ENCODE measurements around the gene DDX52.
A peak's percentile ranks its signal among the peaks of the same experiment; 100 is the strongest.
"Not testable (repeated sequence)": the region's sequence is repeated elsewhere in the genome, so short reads cannot be mapped to it uniquely, and the experiment has no call there.

Gene DDX52

DNA sequence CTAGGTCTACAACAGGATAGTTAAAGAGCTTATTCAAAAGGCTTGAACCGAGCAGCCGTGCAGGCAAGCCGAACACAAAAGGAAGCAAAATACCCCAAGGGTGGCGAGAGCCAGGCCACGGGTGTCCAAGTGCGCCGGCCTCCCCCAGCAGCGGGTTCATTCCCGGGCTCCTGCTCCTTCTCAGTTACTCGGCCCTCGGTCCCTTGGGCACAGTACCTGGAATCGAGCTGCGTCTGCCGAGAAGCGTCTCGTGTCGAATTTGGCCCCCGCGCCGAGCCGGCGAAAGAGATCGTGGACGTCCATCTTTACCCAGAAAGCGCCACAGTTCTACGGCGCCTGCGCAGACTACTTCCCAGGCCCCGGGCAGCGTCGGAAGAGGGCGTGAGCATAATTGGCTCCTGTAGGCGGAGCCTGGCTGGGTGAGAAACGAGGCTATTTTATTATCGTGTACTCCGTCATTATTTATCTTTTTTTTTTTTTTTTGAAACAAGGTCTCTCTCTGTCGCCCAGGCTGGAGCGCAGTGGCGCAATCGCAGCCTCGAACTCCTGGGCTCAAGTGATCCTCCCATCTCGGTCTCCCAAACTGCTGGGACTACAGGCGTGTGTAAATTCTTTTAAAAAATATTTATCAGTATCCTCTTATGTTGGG is at the start of gene DDX52:
DDX52 (minus strand) TSS at position 329 of the 649 bp plus-strand sequence; CDS start at position 303, 26 bp downstream.
- DNase-seq = peak; percentile 94

GRCh38 chr17:37691807-37692206 is 48.6 kb upstream of the DDX52 start:
- DNase-seq = no peak

DNA sequence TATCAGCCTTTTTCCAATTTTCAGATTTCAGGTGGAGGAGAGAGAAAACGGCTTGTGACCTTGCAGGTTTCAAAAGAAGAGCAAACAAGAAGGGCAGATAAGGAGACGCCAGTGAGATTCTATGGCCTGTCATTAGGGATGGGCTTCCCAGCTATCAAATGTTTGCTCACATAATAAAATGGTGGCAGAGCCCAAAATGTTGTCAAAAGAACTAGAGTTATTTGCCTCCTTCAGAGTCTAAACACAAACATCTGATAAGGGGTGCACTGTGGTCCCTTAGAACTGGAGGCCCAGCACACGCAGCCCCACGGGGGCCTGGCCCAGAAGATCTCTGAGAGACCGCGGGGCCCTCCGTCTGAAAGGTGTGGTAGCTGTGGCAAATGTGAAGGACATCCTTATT is 46.1 kb upstream of the DDX52 start:
- DNase-seq = no peak

- no peak for DNase-seq
Observed at GRCh38 chr17:37683454-37683984, 40.3 kb upstream of the DDX52 start.

GRCh38 chr17:37682007-37682406 is 38.8 kb upstream of the DDX52 start:
- DNase-seq = no peak

GRCh38 chr17:37679995-37680394 is 36.7 kb upstream of the DDX52 start:
- not testable (repeated sequence) for DNase-seq

DNA sequence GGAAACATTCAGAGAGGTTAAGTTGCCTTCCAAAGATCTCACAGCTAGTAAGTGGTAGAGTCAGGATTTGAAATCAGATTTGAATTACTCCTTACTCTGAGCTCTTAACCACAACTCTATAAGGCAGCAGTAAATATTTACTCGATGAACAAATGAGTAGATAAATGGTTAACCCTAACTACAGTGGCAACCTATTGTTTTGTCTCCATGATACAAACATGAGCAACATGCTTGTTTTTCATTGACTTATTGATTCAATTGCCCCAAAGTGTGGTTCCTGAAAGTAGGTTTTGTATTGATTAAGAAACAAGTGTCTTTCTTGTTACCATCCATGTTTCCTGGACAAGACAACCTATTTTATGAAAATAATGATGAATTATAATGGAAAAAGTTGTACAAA is 34.8 kb upstream of the DDX52 start:
- no peak for DNase-seq

DNA sequence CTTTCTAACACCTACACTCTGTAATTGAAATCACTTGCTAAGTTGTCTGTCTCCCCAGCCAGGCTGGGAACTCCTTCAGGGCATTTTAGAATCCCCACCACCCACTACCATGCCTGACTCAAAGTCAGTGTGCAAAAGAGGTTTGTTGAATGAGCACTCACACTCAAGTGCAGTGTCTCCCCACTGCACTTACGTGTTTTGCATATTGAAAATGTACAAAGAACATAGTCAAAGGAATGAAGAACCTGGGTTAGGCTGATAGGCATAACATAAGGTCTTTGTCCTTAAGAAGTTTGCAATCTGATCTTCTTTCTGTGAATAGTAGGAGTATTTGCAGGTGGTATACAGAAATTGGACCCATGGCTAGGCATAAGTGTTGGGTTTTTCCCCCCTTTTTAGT is 33.8 kb upstream of the DDX52 start:
- DNase-seq = no peak

GRCh38 chr17:37676115-37676925 is 33.1 kb upstream of the DDX52 start:
- DNase-seq = no peak

DNA sequence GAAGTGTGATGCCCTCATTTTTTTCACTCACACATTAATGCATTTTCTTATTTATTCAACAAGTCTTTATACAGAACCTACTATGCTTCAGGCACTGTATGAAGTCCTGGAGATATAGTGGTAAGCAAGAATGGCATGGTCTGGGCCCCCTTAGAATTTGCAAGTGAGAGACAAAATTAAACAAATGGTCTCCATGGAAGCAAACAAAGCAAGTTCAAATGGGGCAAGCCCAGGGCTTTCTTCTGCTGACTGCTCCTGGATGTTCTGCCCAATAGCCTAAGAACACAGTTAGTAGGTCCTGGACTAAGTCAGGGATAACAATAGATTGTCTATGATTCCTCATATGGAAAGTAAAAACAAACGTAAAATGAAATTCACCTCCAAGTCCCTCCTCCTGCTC is 31.3 kb upstream of the DDX52 start:
- DNase-seq = no peak

GRCh38 chr17:37673386-37673785 is 30.1 kb upstream of the DDX52 start:
- no peak for DNase-seq

DNA sequence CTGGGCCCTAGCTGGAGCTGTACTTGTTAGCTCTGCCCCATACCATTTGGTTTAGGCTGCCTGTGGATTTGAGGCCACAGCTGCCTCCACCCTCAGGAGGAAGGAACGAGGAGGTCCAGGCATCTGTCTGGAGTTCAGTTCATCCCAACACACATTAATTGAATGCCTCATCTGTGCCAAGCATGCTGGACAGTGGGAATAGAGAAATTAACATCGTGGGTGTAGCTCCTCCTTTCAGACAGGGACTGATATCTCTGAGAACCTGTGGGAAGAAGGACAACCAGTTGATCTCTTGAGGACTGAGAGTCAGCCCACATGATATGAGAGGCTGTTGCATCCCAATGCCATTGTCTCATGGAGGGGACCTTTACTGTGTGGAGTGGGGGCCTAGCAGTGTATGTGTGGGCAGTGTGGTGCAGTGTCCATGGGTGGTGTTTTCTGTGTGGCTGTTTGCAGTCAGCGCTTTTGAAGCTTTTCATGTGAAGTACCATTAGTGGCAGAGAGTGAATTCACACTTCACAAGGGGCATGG is 29.4 kb upstream of the DDX52 start:
- DNase-seq = no peak

- no peak for DNase-seq
Observed at GRCh38 chr17:37671824-37672547, 28.7 kb upstream of the DDX52 start.

DNA sequence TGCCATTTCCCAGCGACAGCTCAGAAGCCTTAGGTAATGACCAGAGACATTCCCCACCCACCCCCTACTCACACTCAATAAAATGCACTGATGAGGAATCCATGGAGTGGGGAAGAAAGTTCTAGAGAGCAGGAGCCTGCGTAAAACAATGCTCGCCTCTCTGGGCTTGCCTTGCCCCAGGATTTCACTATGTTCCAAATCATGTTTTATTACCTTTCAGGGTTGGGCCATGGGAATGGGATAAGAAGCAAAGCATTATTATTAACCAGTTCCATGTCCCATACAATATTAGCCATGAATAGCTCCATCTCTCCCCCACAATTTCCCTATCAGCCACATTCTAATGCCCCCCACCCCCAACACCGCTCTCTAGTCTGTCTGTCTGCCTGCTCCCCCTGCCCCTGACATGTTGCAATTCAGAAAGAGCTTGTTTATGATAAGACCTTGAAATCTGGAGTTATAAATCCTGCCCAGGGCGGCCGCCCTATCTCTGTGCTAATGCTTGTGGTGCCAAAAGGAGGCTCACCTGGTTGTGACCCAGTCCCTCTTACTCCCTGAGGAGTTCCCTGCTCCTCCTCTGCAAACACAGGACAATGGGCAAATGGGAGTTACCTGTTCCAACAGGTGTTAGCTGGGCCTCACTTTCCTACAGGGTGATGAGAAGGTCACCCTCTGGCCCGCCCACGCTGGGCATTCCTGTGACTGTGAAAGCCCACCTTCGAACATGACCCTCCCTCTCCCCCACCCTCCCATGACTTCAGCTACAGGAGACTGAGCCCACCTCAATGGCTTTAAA is 28.0 kb upstream of the DDX52 start:
- DNase-seq = no peak

GRCh38 chr17:37667039-37667438 is 23.8 kb upstream of the DDX52 start:
- no peak for DNase-seq

- DNase-seq = no peak
Observed at GRCh38 chr17:37664214-37664613, 21.0 kb upstream of the DDX52 start.

DNA sequence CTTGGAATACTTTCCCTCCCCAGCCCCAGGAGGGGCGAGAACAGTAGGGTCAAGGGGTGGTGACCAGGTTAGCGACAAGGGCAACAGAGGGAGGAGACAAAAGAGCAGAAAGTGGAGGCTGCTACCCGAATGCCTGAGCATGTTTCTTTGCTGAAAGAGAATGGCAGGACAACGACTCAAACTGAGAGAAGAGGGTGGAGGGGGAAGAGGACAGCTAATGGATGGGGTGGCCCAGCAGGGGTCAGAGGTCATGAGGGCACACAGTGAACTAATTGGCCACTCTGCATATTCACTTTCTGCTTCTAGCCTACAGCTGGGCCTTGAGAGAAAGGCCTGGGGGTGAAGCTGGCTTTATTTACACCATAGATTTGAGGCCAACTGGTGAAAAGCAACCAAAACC is 19.1 kb upstream of the DDX52 start:
- no peak for DNase-seq

- no peak for DNase-seq
Observed at GRCh38 chr17:37661400-37662014, 18.3 kb upstream of the DDX52 start.

DNA sequence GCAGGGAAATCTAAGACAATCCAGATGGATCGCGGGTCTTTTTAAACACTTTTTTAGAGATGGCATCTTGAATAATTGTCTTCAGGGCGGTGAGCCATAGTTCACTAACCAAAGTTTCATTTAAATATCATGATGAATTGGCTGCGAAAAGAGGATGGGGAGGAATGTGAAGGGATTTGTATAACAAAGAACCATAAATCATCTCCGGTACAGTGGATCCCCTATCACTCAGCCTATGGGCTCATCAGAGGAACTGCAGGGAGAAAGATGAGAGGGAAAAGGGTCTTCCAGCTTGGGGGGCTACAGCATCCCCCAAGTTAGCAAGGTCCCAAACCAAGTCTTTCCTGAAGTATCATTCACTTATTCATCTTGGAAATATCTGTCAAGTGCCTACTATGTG is 16.7 kb upstream of the DDX52 start:
- DNase-seq = no peak

- no peak for DNase-seq
Observed at GRCh38 chr17:37657202-37657601, 14.0 kb upstream of the DDX52 start.

DNA sequence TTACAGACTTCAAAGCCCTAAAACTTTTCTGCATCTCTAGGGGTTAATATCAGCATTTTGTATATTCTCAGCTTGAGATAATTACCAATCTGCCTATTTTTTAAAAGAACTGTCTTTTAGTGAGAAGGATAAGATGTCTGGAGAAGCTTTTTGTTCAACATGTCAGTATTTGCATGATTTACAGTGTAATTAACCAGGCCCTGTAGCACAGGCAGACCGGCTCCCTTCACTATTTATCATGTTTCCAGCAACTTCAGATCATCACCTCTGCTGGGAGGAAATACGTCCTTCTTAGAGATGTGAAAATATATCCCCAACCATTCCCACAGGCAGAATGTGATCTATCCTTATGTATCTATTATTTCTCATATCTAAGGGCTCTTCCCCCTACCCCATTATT is 8.6 kb upstream of the DDX52 start:
- DNase-seq = no peak

GRCh38 chr17:37650419-37651003 is 7.3 kb upstream of the DDX52 start:
- DNase-seq = no peak
